Activated CD8-positive, alpha-beta memory T cell treated with anti-CD3 and anti-CD28 coated beads, Interleukin-2, amount 50 U/mL, for 24 hours (primary cell): ENCODE measurements around the gene RAPGEF1.

Experiments
- DNase-seq: peaks from one replicate; pipeline ENCODE4 v3.0.0-alpha.2; 2020; ENCODE audit errors: extremely low read depth

RAPGEF1 gene

GRCh38 chr9:131747352-131747751 lies 7.5 kb upstream of the RAPGEF1 start:
- DNase-seq, result no peak

GRCh38 chr9:131745610-131746009 lies 5.7 kb upstream of the RAPGEF1 start:
- DNase-seq, result no peak

GRCh38 chr9:131744720-131745201 lies 4.9 kb upstream of the RAPGEF1 start:
- no peak for DNase-seq

DNA sequence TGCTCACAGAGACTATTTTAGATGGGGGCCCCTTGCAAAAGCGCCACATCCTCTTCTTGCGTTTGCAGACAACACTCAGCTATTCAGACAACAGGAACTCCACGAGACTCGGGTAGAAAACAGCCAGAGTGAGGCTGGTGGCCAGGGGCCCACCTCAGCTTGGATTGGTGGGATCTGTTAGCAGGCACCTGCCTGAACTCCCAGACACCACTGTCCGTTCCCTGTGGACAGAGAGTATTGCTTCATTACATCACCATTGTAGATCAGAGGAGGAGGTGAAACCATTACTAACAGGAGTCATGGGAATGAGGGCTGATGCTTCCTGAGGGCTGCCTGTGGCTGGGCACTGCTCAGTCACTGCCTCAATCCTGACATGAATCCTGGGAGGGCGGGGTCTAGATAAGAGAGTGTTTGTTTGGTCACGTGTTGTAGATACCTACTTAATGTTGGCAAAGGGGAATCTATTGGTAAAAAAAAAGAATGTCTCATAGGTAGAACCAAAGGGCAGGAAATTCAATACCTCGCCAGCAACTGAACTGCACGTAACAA lies 4.4 kb upstream of the RAPGEF1 start:
- no peak for DNase-seq

DNA sequence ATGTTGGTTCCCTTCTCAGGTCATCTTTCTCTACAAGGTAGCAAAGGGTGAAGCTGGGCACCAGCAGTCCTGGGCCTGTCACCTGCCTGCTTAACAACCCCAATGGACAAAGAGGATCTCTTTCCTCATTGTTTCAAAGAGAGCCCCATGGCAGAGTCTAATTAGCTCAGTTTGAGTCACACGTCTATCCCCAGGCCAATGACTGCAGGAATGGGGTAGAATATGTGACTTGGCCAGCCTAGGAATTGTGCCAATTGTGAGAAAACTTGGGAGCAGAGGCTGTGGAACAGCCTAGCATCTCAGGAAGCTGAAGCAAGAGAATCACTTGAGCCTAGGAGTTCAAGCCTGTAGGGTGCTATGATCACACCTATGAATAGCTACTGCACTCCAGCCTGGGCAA lies 3.6 kb upstream of the RAPGEF1 start:
- DNase-seq, result no peak

GRCh38 chr9:131743096-131743495 lies 3.2 kb upstream of the RAPGEF1 start:
- DNase-seq, result no peak

DNA sequence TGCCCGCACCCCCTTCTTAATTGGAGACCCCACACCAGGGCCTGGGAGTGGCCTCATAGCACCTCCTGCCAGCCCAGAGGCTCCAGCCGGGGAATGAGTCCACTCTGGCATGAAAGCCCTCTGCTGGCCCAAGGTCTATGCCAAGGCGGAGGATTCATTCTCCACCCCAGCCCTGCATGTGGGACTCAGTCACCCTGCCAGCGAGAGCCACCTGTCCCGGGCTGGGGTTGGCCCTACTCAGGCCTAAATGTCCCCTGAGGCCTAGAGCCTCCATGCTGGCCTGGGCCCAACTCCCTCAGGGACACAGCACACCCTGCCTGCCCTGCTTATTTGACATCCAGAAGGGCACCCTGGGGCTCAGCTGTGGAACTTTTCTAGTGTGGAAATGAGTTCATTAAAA lies 1.0 kb upstream of the RAPGEF1 start:
- DNase-seq, result no peak

- DNase-seq, result no peak
These were observed 530 bp downstream of the RAPGEF1 start for GRCh38 chr9:131739133-131739958.

DNA sequence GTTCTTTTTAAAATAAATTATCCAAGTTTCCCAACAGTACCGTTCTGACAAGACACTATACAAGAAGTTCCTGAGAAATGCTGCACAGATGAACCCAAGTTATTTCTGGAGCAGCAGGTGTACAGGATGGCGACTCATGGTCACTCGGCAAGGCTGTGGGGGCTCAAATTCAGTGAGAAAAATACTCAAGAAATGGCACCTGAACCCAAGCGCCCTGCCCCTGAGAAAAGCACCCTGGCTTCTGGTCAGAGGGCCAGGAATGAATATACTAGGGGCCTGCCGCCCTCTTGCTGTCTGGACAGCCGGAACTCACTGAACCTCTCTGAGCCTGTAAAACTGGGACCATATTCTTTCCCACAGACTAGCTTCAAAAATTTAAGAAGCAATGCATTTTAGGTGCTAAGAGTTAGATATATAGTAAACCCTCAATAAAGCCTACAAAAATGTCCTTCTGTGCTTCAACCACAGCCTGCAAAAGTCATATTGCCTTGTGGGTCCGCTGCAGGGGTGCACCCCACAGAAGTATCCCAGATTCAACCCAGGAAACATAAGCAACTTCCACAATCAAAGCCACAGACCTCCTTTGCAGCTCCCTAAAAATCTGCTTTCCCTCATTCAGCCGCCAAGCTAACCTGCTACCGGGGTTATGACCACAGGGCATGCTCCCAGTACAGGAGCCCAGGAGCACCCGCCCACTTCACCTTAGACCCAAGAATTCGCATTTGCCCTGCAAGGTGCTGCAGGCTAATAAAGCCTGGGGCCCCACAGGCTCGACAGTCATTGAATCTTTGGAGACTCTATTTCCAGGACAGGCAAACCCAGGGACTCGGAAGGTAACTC lies 1.4 kb downstream of the RAPGEF1 start:
- DNase-seq, result no peak

GRCh38 chr9:131737426-131737825 lies 2.5 kb downstream of the RAPGEF1 start:
- DNase-seq, result no peak

GRCh38 chr9:131736431-131736830 lies 3.4 kb downstream of the RAPGEF1 start:
- no peak for DNase-seq

GRCh38 chr9:131735238-131736128 lies 4.4 kb downstream of the RAPGEF1 start:
- no peak for DNase-seq

GRCh38 chr9:131734781-131735180 lies 5.1 kb downstream of the RAPGEF1 start:
- no peak for DNase-seq

DNA sequence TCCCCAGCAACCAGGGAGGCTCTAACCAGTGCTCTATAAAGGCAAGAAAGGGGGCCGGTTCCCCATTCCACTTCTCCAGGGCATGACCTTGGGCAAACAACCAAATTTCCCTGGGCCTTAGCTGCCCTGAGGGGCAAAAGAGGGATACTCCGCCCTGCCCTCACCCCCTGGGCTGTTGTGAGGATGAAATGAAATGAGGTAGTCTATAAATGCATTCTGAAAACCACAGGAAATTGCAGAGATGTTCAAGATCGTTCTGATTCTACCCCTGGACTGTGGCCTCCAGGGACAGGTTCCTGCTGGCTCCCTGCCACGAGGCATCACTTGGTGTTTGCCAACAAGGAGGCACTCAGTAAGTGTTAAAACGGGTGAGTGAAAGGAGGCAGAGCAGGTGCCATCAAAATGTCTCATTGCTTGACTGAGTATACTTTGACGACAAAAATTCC lies 5.7 kb downstream of the RAPGEF1 start:
- DNase-seq, result no peak

DNA sequence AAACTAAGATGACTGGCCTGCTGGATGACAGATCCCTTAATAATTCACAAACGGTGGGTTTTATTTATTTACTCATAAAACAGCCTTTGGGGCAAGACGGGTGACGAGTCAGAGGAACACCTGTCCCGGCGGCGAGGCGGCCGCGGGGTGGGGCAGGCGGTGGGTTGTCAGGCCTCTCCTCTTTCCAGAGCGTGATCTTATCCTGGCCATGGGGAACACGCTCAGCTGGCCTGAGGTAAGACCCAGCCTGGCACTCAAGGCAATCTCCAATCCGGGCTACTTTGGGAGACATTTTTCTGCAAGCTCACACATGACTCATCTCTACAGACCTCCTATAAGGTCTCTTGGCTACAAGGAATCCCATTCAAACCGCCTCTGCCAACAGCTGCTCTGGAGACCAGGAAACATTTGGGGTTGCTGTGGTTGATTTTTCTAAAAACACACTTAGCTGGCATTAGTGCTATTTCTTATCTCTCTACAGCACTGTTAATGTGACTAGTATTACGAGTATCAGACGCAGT lies 6.3 kb downstream of the RAPGEF1 start:
- no peak for DNase-seq

GRCh38 chr9:131732636-131733289 lies 7.1 kb downstream of the RAPGEF1 start:
- no peak for DNase-seq

GRCh38 chr9:131732061-131732526 lies 7.8 kb downstream of the RAPGEF1 start:
- DNase-seq, result no peak

GRCh38 chr9:131731644-131732043 lies 8.2 kb downstream of the RAPGEF1 start:
- no peak for DNase-seq

DNA sequence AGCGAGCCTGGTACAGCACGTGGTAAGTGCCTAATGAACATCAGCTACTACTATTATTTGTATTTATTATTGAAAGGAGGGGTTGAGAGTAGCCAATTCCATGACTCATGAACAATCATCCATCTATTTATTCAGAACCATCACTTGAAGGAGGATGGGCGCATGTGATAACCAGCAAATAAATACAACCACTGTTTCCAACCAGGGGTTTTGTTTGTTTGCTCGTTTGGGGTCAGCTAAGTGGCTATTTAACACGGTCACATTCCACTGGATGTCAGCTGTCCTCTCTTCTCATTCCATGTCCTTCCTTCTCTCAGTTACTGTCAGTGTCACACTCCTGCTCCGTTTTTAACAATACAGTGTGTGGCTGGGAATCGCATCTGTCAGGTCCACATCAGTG lies 8.6 kb downstream of the RAPGEF1 start:
- DNase-seq, result no peak

DNA sequence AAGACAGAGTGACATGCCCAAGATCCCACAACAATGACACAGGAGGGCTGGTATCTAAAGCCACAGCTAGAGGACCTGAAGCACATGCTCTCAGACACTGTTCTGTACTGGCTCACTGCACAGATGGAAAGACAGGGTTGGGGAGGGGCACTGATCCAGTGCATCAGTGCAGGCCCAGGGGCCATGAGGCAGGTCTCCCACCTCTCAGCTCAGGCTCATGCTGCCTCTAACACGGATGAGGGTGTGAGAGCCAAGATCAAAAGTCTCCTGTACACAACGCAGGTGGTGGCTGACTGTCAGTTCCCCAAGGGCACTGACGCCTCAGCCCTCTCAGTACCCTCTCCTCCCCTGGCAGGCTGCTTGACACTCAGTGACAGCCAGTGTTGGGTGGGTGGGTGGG lies 10.9 kb downstream of the RAPGEF1 start:
- DNase-seq, result no peak

GRCh38 chr9:131728546-131728910 lies 11.3 kb downstream of the RAPGEF1 start:
- no peak for DNase-seq
